Stimulated activated CD4-positive, alpha-beta T cell treated with anti-CD3 and anti-CD28 coated beads, Interleukin-2, amount 100 ng/mL, for 4 hours (primary cell): ENCODE measurements around the gene TPK1.
"Not testable (repeated sequence)": the region's sequence is repeated elsewhere in the genome, so short reads cannot be mapped to it uniquely, and the experiment has no call there.

Experiments used
- DNase-seq: peaks from one replicate; pipeline ENCODE4 v3.0.0-alpha.2; 2020; ENCODE audit warnings: low read depth

The TPK1 gene

GRCh38 chr7:144629598-144629997 lies 206.3 kb downstream of the TPK1 start:
- no peak for DNase-seq

DNA sequence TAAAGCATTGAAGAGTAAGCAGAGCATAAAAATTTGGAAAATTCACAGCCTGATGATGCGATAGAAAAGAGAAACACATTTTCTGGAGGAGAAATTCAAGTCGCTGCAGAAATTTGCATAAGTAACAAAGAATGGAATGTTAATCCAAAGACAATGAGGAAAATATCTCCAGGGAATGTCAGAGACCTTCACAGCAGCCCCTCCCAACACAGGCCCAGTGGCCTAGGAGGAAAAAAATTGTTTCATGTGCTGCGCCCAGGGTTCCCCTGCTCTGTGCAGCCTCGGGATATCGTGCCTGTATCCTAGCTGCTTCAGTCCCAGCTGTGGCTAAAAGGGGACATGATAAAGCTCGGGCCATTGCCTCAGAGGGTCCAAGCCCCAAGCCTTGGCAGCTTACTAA lies 206.8 kb downstream of the TPK1 start:
- DNase-seq: no peak

DNA sequence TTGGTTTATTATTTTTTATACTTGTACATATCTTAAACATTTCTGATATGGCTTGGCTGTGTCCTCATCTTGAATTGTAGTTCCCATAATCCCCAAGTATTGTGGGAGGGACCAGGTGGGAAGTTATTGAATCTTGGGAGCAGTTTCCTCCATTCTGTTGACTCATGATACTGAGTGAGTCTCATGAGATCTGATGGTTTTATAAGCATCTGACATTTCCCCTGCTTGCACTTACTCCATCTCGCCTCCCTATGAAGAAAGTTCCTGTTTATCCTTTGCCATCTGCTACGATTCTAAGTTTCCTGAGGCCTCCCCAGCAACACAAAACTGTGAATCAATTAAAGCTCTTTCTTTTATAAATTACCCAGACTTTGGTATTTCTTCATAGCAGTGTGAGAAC lies 207.7 kb downstream of the TPK1 start:
- no peak for DNase-seq

DNA sequence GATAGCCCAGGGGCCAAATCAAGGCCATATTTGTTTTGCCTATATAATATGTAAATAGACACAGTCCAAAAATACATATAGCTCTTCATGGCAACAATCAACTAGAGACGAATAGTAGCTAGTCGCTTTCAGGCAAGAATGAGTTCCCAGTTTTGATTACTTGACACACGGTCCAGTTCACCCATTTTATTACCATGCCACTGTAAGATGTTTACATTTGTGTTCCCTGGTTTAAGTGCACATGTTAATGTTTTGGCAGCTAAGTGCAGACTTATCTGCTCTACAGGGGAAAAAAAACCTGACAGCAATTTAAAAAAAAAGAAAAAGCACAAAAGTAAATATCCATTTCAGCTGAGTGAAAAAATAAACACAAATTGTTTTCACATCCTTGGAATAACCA lies 213.1 kb downstream of the TPK1 start:
- DNase-seq: no peak

DNA sequence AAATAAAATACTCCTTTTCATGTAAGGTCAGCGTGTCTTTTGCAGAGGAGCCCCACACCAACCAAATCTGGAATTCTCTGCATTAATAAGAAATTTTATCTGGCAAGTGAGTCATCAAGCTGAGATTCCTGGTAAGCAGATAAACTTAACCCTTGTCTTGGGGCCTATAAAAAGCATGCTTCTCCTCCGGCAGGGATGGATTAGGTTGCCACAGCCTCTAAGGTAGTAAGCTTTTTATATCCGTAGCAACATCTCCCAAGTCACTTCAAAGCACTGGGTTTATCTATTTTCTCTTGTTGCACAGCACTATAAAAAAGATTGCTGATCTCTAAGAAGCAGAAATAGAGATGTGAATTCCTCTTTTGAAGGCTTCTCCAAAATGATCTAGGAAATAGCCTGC lies 229.6 kb downstream of the TPK1 start:
- no peak for DNase-seq

GRCh38 chr7:144596953-144597352 lies 238.9 kb downstream of the TPK1 start:
- no peak for DNase-seq

- no peak for DNase-seq
Observed at GRCh38 chr7:144594580-144594979, 241.3 kb downstream of the TPK1 start.

DNA sequence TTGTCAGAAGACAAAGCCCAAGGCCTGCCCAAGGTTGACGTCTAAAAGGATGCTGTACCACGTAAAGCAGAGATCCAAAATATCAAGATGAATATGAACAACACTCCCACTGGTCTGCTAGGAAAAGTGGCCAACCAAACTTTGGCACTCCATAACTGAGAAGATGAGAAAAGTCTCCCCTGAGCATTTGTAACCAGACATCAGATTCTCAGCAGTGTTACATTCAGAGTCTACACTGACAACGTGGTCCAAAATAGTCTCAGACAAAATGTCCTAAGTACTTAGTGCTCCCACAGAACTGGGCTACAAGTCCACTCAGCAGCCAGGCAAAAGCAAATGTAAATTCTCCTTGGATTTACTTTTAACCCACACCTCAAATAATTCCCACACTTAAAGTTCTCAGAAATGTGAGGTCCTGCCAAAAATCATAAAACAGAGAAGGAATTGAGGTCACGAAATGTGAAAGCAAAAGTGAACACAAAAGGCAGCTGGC lies 247.2 kb downstream of the TPK1 start:
- DNase-seq: no peak

DNA sequence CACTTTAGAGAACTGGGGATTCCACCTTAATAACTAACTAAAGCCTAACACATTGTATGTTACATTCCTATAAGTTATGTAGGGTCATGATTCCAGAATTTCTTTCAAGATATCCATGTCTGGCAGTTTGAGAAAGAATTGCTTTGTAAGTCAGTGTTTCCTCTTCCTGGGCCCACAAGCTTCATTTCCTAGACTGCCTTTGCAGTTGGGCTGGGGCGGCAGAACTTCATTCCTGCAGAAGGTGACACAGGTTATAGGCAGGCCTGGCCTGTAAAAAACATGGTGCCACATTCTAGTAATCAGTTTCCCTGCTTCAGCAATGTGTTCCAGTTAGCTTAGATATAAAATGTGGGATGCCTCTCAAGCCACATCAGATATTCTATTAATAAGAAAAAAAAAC lies 248.2 kb downstream of the TPK1 start:
- DNase-seq: no peak

DNA sequence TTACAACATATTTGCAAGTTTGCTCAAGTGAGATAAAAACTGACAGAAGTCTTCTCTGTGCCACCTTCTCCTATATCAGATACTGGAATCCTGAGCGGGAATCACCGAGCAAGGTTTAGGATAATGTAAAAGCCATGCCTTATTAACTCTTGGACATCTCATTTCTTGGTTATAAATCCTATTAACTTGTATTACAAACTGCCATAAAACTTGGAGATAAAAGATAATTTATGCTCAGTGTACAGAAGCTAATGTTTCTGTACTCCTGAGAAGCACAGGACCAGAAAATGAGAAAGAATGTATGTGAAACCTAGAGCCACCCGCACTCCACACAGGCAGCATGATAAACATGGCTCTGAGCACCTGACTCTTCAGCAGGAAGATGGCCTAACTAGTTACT lies 251.1 kb downstream of the TPK1 start:
- no peak for DNase-seq

DNA sequence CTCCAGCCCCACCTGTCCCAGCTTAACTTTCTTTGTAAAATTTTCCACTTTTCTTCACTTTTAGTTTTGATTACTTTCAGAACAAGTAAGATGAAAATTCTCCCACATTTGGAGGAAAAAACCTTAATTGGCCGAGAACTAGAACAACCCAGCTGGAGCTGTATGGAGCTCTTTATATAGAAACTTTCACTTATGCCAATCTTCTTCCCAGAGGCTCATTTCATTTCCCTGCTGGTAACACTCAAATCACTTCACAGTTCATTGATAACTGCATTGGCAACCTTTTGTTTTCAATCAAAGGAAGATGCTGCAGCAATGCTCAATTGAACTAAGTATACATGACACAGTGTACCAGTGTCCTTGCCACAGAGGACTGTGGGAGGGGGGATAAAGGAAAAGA lies 256.2 kb downstream of the TPK1 start:
- DNase-seq: no peak

GRCh38 chr7:144575456-144575855 lies 260.4 kb downstream of the TPK1 start:
- no peak for DNase-seq

DNA sequence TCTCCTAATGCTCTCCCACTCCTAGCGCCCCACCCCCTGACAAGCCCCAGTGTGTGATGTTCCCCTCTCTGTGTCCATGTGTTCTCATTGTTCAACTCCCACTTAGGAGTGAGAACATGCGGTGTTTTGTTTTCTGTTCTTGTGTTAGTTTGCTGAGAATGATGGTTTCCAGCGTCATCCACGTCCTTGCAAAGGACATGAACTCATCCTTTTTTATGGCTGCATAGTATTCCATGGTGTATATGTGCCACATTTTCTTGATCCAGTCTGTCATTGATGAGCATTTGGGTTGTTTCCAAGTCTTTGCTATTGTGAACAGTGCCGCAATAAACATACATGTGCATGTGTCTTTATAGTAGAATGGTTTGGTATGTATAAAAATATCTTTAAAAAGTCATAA lies 261.1 kb downstream of the TPK1 start:
- DNase-seq: not testable (repeated sequence)

DNA sequence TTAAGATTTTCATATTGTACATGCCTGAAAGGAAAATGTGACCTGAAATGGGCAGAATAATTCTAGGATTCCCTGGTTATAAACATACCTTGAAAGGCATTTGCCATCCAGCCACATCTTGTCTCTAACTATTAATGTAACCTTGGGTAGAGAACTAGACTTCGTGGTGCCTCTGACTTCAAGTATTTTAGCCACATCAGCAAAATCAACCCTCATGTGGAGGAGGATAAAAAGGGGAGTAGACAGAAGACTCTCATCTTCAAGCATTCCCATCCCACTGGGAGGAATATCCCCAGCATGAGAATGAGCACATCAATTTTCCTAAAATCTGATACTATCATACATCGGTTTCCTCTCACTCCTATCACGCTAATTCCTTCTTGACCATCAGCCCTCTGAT lies 267.6 kb downstream of the TPK1 start:
- DNase-seq: no peak

DNA sequence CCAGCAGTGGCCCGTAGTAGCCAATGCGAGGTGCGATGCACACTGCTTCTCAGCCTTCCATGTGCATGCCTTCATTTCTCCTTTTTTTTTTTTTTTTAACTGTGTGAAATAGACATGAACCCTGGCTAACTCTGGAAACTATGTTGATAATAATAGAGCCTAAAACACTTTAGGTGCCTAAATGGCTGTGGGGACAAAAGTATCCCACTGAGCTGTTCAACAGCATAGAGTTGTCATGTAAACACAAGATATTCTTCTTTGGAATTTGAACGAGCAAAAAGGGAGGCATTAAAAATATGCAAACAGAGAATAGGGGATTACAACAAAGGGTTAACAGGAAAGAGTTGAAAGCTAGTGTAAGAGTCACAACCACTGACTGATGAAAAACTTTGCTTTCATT lies 270.3 kb downstream of the TPK1 start:
- DNase-seq: no peak

DNA sequence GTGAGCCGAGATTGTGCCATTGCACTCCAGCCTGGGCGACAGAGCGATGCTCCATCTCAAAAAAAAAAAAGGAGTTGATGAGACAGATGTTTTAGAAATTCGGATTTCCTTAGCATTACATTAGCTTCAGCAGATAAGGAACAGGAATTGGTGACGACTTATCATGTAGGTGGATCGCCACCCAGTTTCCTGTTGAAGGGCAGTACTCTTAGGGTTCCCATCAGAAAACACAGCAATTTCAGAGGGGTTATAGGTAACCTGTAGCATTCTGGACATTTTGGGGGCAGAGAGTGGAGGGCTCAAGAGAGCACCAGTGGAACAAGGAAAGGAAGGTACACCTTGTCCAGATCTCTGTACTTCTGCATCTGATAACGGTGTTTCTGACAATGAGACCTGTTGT lies 286.0 kb downstream of the TPK1 start:
- DNase-seq: no peak

GRCh38 chr7:144548556-144548955 lies 287.3 kb downstream of the TPK1 start:
- no peak for DNase-seq

GRCh38 chr7:144547888-144548287 lies 288.0 kb downstream of the TPK1 start:
- DNase-seq: no peak

- DNase-seq: no peak
Observed at GRCh38 chr7:144546782-144547181, 289.1 kb downstream of the TPK1 start.

- DNase-seq: no peak
Observed at GRCh38 chr7:144545330-144545729, 290.5 kb downstream of the TPK1 start.

- DNase-seq: no peak
Observed at GRCh38 chr7:144534655-144535395, 301.0 kb downstream of the TPK1 start.

DNA sequence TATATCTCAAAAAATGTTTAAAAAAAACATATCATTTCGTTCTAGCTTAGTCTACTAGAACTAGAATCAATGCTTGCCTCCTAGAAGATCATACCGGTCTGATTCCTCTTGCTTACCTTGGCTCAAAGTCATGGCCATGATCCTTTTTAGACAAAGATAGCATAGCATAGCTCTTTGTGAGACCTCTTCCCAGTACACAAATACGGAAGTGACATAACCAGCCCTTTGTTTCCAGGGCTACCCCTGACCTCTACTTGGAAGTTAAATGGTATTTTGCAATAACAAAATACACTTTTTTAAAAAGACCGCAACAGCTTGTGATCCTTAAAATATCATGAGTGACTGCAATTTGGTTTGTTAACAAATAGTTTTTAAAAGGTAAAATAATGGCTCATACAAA lies 301.7 kb downstream of the TPK1 start:
- DNase-seq: no peak

GRCh38 chr7:144531181-144531580 lies 304.7 kb downstream of the TPK1 start:
- no peak for DNase-seq

GRCh38 chr7:144529269-144529926 lies 306.5 kb downstream of the TPK1 start:
- no peak for DNase-seq
